WTC11 (cell line): ENCODE results near the gene PTPRN2. TPM values are rescaled to one million over a fixed set of nuclear protein-coding genes. Genes with fewer than 3 reads are reported as not detected.

Experiments
- ATAC-seq: fragments of 200-7000 bp; cut with Tn5 transposase; 2 replicates; pipeline ENCODE4 v1.10.0; 2021; ENCODE audit warnings: mild to moderate bottlenecking, moderate library complexity
- CTCF ChIA-PET: fragments of 300-600 bp; sonication (Branson Sonifier 250); formaldehyde crosslinking; loops from one replicate; lab custom pipeline; 2021; ENCODE audit warnings: antibody characterized with exemption; lab: Charles Lee
- POLR2A ChIA-PET: fragments of 350-600 bp; sonication (Branson Sonifier 250); formaldehyde crosslinking; loops from one replicate; lab custom pipeline; 2021; ENCODE audit warnings: antibody characterized with exemption; lab: Charles Lee
- DNase-seq: peaks from one replicate; pipeline ENCODE4 v3.0.0; 2021; ENCODE audit warnings: low spot score
- H3K27ac Mint-ChIP-seq: 2 replicates; pipeline ENCODE4 v1.8.0; 2021; ENCODE audit warnings: mixed read lengths
- H3K27me3 Mint-ChIP-seq: 2 replicates; pipeline ENCODE4 v1.8.0; 2021; ENCODE audit warnings: low read depth, mild to moderate bottlenecking, moderate library complexity, mixed read lengths
- H3K36me3 Mint-ChIP-seq: 2 replicates; pipeline ENCODE4 v1.8.0; 2021; ENCODE audit warnings: mixed read lengths
- H3K4me1 Mint-ChIP-seq: 2 replicates; pipeline ENCODE4 v1.8.0; 2022; ENCODE audit warnings: mixed read lengths
- H3K4me3 Mint-ChIP-seq: 2 replicates; pipeline ENCODE4 v1.8.0; 2021; ENCODE audit warnings: mild to moderate bottlenecking, moderate library complexity, mixed read lengths
- H3K9me3 Mint-ChIP-seq: 2 replicates; pipeline ENCODE4 v1.8.0; 2021; ENCODE audit warnings: mixed read lengths
- ATF3 ChIP-seq: sonication (generic); formaldehyde crosslinking; conservative IDR thresholded peaks from 2 replicates; pipeline ENCODE4 v1.8.1; 2022; ENCODE audit warnings: mild to moderate bottlenecking, missing genetic modification reagents
- CREB1 ChIP-seq: sonication (generic); formaldehyde crosslinking; IDR thresholded peaks from 2 replicates; pipeline ENCODE4 v1.8.0; 2023; ENCODE audit warnings: mild to moderate bottlenecking, missing genetic modification reagents
- ETV6 ChIP-seq: sonication (generic); formaldehyde crosslinking; IDR thresholded peaks from 2 replicates; pipeline ENCODE4 v1.8.1; 2022; ENCODE audit warnings: mild to moderate bottlenecking, missing genetic modification reagents
- FOXP1 ChIP-seq: sonication (generic); formaldehyde crosslinking; IDR thresholded peaks from 2 replicates; pipeline ENCODE4 v1.8.0; 2022; ENCODE audit warnings: missing genetic modification reagents, mild to moderate bottlenecking, moderate library complexity, borderline replicate concordance
- FOXP4 ChIP-seq: sonication (generic); formaldehyde crosslinking; IDR thresholded peaks from 2 replicates; pipeline ENCODE4 v1.8.0; 2022; ENCODE audit warnings: mild to moderate bottlenecking, missing genetic modification reagents
- GABPB1 ChIP-seq: sonication (generic); formaldehyde crosslinking; IDR thresholded peaks from 2 replicates; pipeline ENCODE4 v1.8.1; 2023; ENCODE audit warnings: mild to moderate bottlenecking, missing genetic modification reagents
- JUN ChIP-seq: sonication (generic); formaldehyde crosslinking; IDR thresholded peaks from 2 replicates; pipeline ENCODE4 v1.8.0; 2023; ENCODE audit warnings: mild to moderate bottlenecking, missing genetic modification reagents
- MAX ChIP-seq: sonication (generic); formaldehyde crosslinking; IDR thresholded peaks from 2 replicates; pipeline ENCODE4 v1.8.0; 2022; ENCODE audit warnings: mild to moderate bottlenecking, missing genetic modification reagents
- MYBL2 ChIP-seq: sonication (generic); formaldehyde crosslinking; IDR thresholded peaks from 2 replicates; pipeline ENCODE4 v1.8.1; 2023; ENCODE audit warnings: mild to moderate bottlenecking, moderate library complexity, missing genetic modification reagents
- TCF7 ChIP-seq: sonication (generic); formaldehyde crosslinking; IDR thresholded peaks from 2 replicates; pipeline ENCODE4 v1.8.0; 2022; ENCODE audit warnings: mild to moderate bottlenecking, low read depth, missing genetic modification reagents, moderate library complexity
- TEAD1 ChIP-seq: sonication (generic); formaldehyde crosslinking; IDR thresholded peaks from 2 replicates; pipeline ENCODE4 v1.8.0; 2022; ENCODE audit warnings: mild to moderate bottlenecking, missing genetic modification reagents
- ZNF219 ChIP-seq: sonication (generic); formaldehyde crosslinking; IDR thresholded peaks from 2 replicates; pipeline ENCODE4 v1.8.0; 2023; ENCODE audit warnings: missing genetic modification reagents, mild to moderate bottlenecking, borderline replicate concordance
- ZNF317 ChIP-seq: sonication (generic); formaldehyde crosslinking; IDR thresholded peaks from 2 replicates; pipeline ENCODE4 v1.8.1; 2023; ENCODE audit warnings: low read depth, mild to moderate bottlenecking, moderate library complexity, missing genetic modification reagents, borderline replicate concordance
- total RNA-seq: library from RNA; stranded (reverse); gene quantifications from 3 replicates; pipeline ENCODE4 v1.2.3, GENCODE V29; 2021
- TF ChIP-seq, protein P1 (sequence below): fragments of 250-450 bp; sonication (Bioruptor Pico); conservative IDR thresholded peaks from 2 replicates; pipeline ENCODE4 v1.9.0; 2021; ENCODE audit warnings: mild to moderate bottlenecking
- TF ChIP-seq, protein P2 (sequence below): fragments of 250-450 bp; sonication (Bioruptor Pico); IDR thresholded peaks from 2 replicates; pipeline ENCODE4 v1.9.0; 2021; ENCODE audit warnings: moderate library complexity, mild to moderate bottlenecking, inconsistent platforms, borderline replicate concordance
- TF ChIP-seq, protein P3 (sequence below): sonication (generic); formaldehyde crosslinking; IDR thresholded peaks from 2 replicates; pipeline ENCODE4 v1.8.1; 2023; ENCODE audit warnings: mild to moderate bottlenecking, missing genetic modification reagents, moderate library complexity

PTPRN2 gene
- total RNA-seq, 1 experiment from 2014 or later = 4.7 TPM

- POLR2A ChIA-PET = no interaction called here
- Mint-ChIP-seq H3K9me3 (peaks cover 5% of the 10 kb centered on the region), H3K4me1 (peaks cover 25% of the 10 kb centered on the region), H3K27ac (no peak overlapping the region), H3K4me3 (no peak overlapping the region), H3K36me3 (no peaks in the 10 kb centered on the region), H3K27me3 (no peaks in the 10 kb centered on the region)
- ATAC-seq = no peak
- DNase-seq = no peak
- TF ChIP-seq ZNF219 (no peak), TEAD1 (CRISPR knock-in tag) (no peak), ATF3 (no peak), MAX (CRISPR knock-in tag) (no peak), TCF7 (CRISPR knock-in tag) (no peak), CREB1 (CRISPR knock-in tag) (no peak), JUN (CRISPR knock-in tag) (no peak), GABPB1 (CRISPR knock-in tag) (no peak), FOXP1 (CRISPR knock-in tag) (no peak), MYBL2 (CRISPR knock-in tag) (no peak), FOXP4 (no peak), ETV6 (CRISPR knock-in tag) (no peak)
- TF ChIP-seq, protein P1, sequence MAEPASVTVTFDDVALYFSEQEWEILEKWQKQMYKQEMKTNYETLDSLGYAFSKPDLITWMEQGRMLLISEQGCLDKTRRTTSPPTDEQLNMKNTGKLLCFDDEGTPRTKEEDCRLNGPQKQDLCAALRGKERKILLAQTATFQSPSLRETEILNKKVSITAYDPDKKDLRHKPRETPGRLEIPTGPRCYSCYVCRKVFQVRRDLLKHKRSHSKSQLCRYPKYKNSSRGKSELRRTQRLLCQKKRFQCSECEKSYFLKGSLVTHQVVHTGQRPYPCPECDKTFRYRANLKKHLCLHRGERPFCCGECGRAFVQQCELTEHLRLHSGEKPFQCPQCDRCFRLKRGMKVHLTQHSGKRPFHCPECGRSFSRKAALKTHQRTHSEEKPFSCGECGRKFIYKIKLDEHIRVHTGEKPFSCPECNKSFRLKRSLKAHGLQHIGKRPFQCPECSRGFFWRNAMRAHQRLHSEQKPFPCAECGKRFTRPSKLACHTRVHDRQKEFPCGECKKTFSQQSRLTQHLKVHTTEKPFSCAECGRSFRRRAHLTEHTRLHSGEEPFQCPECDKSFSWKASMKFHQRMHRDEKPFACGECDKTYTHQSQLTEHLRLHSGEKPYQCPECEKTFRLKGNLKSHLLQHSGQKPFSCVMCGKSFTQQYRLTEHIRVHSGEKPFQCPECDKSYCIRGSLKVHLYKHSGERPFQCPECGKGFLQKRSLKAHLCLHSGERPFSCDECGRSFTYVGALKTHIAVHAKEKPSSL (CRISPR knock-in tag) = no peak
- TF ChIP-seq, protein P2, sequence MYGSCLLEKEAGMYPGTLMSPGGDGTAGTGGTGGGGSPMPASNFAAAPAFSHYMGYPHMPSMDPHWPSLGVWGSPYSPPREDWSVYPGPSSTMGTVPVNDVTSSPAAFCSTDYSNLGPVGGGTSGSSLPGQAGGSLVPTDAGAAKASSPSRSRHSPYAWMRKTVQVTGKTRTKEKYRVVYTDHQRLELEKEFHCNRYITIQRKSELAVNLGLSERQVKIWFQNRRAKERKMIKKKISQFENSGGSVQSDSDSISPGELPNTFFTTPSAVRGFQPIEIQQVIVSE (CRISPR knock-in tag) = no peak
- TF ChIP-seq, protein P3, sequence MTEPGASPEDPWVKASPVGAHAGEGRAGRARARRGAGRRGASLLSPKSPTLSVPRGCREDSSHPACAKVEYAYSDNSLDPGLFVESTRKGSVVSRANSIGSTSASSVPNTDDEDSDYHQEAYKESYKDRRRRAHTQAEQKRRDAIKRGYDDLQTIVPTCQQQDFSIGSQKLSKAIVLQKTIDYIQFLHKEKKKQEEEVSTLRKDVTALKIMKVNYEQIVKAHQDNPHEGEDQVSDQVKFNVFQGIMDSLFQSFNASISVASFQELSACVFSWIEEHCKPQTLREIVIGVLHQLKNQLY (CRISPR knock-in tag) = no peak
- CTCF ChIA-PET = interaction anchor here (0.7 to 3.7 kb wide), 4 partner anchors 23 to 80 kb away, joined by 3 to 17 read pairs (median 4); no protein-coding TSS in a partner anchor
Observed at GRCh38 chr7:158446706-158447105, 140.9 kb downstream of the PTPRN2 start.

GRCh38 chr7:158446281-158446680, 141.3 kb downstream of the PTPRN2 start:
- Mint-ChIP-seq H3K4me1 (peaks cover 22% of the 10 kb centered on the region), H3K27ac (no peak overlapping the region)
- TF ChIP-seq ZNF219 (no peak), ZNF317 (CRISPR knock-in tag) (no peak)
- TF ChIP-seq, all 79 proteins: peak for 0
- DNase-seq = no peak
- CTCF ChIA-PET = interaction anchor here (0.7 to 3.7 kb wide), 4 partner anchors 23 to 80 kb away, joined by 3 to 17 read pairs (median 4); no protein-coding TSS in a partner anchor
- peaks cover 2% of the 10 kb centered on the region; the same call in 1 of the 2 replicates for H3K36me3 Mint-ChIP-seq
- ATAC-seq = no peak
- POLR2A ChIA-PET = no interaction called here
- H3K4me3 Mint-ChIP-seq = no peak overlapping the region
- peaks cover 9% of the 10 kb centered on the region for H3K9me3 Mint-ChIP-seq
- no peaks in the 10 kb centered on the region for H3K27me3 Mint-ChIP-seq
